HG03442 (cell line): ENCODE data around the gene FEM1B.

Source experiments
- ATAC-seq: cut with Tn5 transposase; IDR thresholded peaks from one replicate; pipeline ENCODE4 v1.9.1; 2021; ENCODE audit warnings: mild to moderate bottlenecking, moderate library complexity; ENCODE audit not compliant: unreplicated experiment

Gene FEM1B

GRCh38 chr15:68341760-68342725 lies 64.5 kb downstream of the FEM1B start:
- ATAC-seq, result no peak

DNA sequence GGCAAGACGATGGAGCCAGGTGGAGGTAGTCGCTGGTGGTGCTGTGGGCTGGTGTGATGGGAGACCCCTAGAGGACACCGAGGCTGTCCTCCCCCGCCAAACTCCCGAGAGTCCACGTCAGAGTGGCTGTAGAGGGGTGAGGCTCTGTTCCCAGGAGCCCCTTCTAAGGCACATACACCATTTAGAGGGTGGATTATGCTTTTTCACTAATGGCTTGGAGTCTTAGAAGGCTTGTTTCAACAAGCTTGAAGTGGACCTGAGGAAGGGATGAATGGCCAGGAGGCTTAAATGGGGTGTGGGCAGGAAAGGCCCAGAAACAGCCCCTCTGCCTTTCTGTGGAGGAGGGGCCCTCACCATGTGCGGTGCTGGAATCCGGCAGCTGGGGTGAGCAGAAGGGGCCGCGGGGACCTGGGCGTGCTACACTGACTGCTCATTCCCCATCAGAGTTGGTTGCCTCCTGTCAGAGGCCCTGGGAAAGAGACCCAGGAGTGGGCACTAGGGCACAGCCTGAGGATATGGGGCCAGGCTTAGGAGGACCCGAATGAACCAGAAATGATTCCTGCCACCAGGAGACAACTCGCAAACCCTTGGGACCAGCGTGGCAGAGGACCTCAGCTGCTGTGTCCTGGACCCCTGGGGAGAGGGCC lies 66.2 kb downstream of the FEM1B start:
- ATAC-seq, result no peak

DNA sequence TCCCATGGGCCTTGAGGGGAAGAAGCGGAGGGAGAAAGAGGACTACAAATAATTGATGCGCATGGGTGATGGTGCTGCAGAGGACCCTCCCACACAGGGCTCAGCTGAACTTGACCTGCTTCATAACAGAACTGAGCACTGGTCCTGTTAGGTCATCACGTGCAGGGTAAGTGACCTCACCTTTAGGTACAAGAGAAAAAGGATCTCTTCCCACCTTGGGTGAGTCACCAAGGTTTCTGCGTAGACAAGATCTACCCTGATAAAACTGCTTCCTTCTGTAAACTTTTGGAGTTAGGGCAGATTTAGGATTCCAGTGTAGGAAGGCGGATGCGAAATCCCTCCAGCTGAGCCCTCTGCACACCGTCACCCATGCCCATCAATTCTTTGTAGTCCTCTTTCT lies 67.1 kb downstream of the FEM1B start:
- ATAC-seq, result no peak
